SH-SY5Y (cell line): ENCODE data around the gene TBL3.

Experiments
- GATA2 ChIP-seq: IDR thresholded peaks from 2 replicates; pipeline ENCODE4 v1.6.1; 2011; ENCODE audit warnings: mild to moderate bottlenecking, low read depth, low read length
- GATA3 ChIP-seq: IDR thresholded peaks from 2 replicates; pipeline ENCODE4 v1.6.1; 2011; ENCODE audit warnings: low read depth, mild to moderate bottlenecking, low read length, moderate library complexity

Gene TBL3

GRCh38 chr16:1992704-1993317 lies 21.0 kb downstream of the TBL3 start:
- TF ChIP-seq GATA3: no peak
- TF ChIP-seq GATA2: no peak

GRCh38 chr16:1993731-1994131 lies 21.9 kb downstream of the TBL3 start:
- TF ChIP-seq GATA3: no peak
- no peak for TF ChIP-seq GATA2

- TF ChIP-seq GATA3: no peak
- no peak for TF ChIP-seq GATA2
Measured at GRCh38 chr16:1997494-1998359, 25.9 kb downstream of the TBL3 start.

- no peak for TF ChIP-seq GATA3
- TF ChIP-seq GATA2: no peak
Measured at GRCh38 chr16:1998360-1998835, 26.5 kb downstream of the TBL3 start.

GRCh38 chr16:1998852-1999801 lies 27.3 kb downstream of the TBL3 start:
- TF ChIP-seq GATA2 (no peak), GATA3 (no peak)

- TF ChIP-seq GATA3 (no peak), GATA2 (no peak)
Measured at GRCh38 chr16:1999866-2000514, 28.1 kb downstream of the TBL3 start.

- TF ChIP-seq GATA2: no peak
- TF ChIP-seq GATA3: no peak
Measured at GRCh38 chr16:2001035-2001434, 29.2 kb downstream of the TBL3 start.

- TF ChIP-seq GATA3 (no peak), GATA2 (no peak)
Measured at GRCh38 chr16:2001456-2002355, 29.9 kb downstream of the TBL3 start.

- TF ChIP-seq GATA3 (no peak), GATA2 (no peak)
Measured at GRCh38 chr16:2002406-2003230, 30.8 kb downstream of the TBL3 start.

- TF ChIP-seq GATA2 (no peak), GATA3 (no peak)
Measured at GRCh38 chr16:2003231-2003826, 31.5 kb downstream of the TBL3 start.

GRCh38 chr16:2003827-2004641 lies 32.2 kb downstream of the TBL3 start:
- TF ChIP-seq GATA2 (no peak), GATA3 (no peak)
